K562 (cell line): ENCODE data around the gene FAM114A1. TPM values are rescaled to one million over a fixed set of nuclear protein-coding genes. Genes with fewer than 3 reads are reported as not detected.

Experiments
- ARID1B ChIP-seq: fragments of 450-650 bp; IDR thresholded peaks from 2 replicates; pipeline ENCODE4 v1.6.1; 2016; ENCODE audit warnings: antibody characterized with exemption, mild to moderate bottlenecking, inconsistent platforms
- ARNT ChIP-seq, 2 experiments: fragments of 450-650 bp; IDR thresholded peaks; 2 replicates each; pipeline ENCODE4 v1.6.1; 2016; ENCODE audit warnings: mild to moderate bottlenecking in 1 of 2
- FOXJ2 ChIP-seq: fragments of 200-800 bp; sonication (Bioruptor generic); IDR thresholded peaks from 2 replicates; pipeline ENCODE4 v1.6.1; 2016; ENCODE audit warnings: missing genetic modification characterization, missing compliant biosample characterization
- FOXK2 ChIP-seq, 2 experiments: fragments of 450-650 bp; IDR thresholded peaks in 1 of 2; conservative IDR thresholded peaks in 1 of 2; 2 replicates each; pipeline ENCODE4 v1.6.1; 2016; ENCODE audit warnings: low read depth in 2 of 2, mild to moderate bottlenecking in 1 of 2
- HNRNPUL1 ChIP-seq: fragments of 200-400 bp; formaldehyde crosslinking; IDR thresholded peaks from 2 replicates; pipeline ENCODE4 v1.6.1; 2017; ENCODE audit warnings: low read length
- MAFF ChIP-seq: IDR thresholded peaks from 2 replicates; pipeline ENCODE4 v1.6.1; 2012; ENCODE audit warnings: low read length, improper control_type of control experiment
- MECOM ChIP-seq: fragments of 250-450 bp; sonication (Bioruptor Pico); IDR thresholded peaks from 2 replicates; pipeline ENCODE4 v1.8.0; 2022; ENCODE audit warnings: inconsistent platforms
- NKRF ChIP-seq: fragments of 450-650 bp; IDR thresholded peaks from 2 replicates; pipeline ENCODE4 v1.6.1; 2016; ENCODE audit warnings: borderline replicate concordance
- SETDB1 ChIP-seq: IDR thresholded peaks from one replicate; pipeline ENCODE4 v1.6.1; 2012; ENCODE audit warnings: low read length, control low read depth, inconsistent platforms
- ZC3H4 ChIP-seq: sonication (generic); formaldehyde crosslinking; IDR thresholded peaks from 2 replicates; pipeline ENCODE4 v1.9.0; 2021; ENCODE audit warnings: missing genetic modification reagents, borderline replicate concordance
- polyA plus RNA-seq, 8 experiments: library from polyadenylated mRNA; depleted of rRNA in 4 of 8; stranded (reverse) in 5 of 8; unstranded in 3 of 8; fragments of >200 nt; fragmentation: Nextera tagmentation in 2 of 8; fragmentation: Illumina TruSeq in 1 of 8; extraction: Ambion mirVana in 2 of 8; extraction: Trizol in 1 of 8; gene quantifications; 2 replicates each; pipeline versions ENCODE4 v1.2.1 to v1.2.3, GENCODE V29; 2011 to 2014; ENCODE audit warnings: inconsistent platforms in 1 of 8, missing spikeins in 1 of 8
- total RNA-seq, 7 experiments: library from RNA; depleted of rRNA in 6 of 7; stranded (reverse); fragments of >200 nt in 6 of 7; fragmentation: Illumina TruSeq in 2 of 7; extraction: Trizol in 2 of 7; gene quantifications; 2 replicates each; pipeline versions ENCODE4 v1.2.1 to v1.2.3, GENCODE V29; 2011 to 2021; ENCODE audit warnings: low replicate concordance in 1 of 7
- TF ChIP-seq, protein P1 (sequence below), 2 experiments: fragments of 450-650 bp in 1 of 2; sonication (generic) in 1 of 2; formaldehyde crosslinking in 1 of 2; IDR thresholded peaks in 1 of 2; conservative IDR thresholded peaks in 1 of 2; 2 replicates each; pipeline versions ENCODE4 v1.6.1 to v1.8.1; 2016 to 2023; ENCODE audit warnings: mild to moderate bottlenecking in 2 of 2, moderate library complexity in 2 of 2, inconsistent platforms in 1 of 2, missing genetic modification reagents in 1 of 2
- TF ChIP-seq, protein P2 (sequence below): fragments of 450-650 bp; IDR thresholded peaks from 2 replicates; pipeline ENCODE4 v1.6.1; 2017; ENCODE audit warnings: antibody characterized with exemption, mild to moderate bottlenecking

FAM114A1 gene
- total and polyA plus RNA-seq, 9 of the 15 experiments (the other 6 are each of a cell fraction or from before 2014, with no cell fraction given): 1.8 to 12.0 (median 4.3) TPM

GRCh38 chr4:38872620-38873019 lies 5.0 kb downstream of the FAM114A1 start (continued):
- TF ChIP-seq NKRF (no peak), SETDB1 (no peak), MAFF (peak; percentile 59), HNRNPUL1 (no peak), ARNT (IDR thresholded peaks at IDR 0.05) (no peak), FOXK2 (conservative IDR thresholded peaks at IDR 0.05 in 1 of 2, IDR thresholded peaks at IDR 0.05 in 1 of 2; ENCODE audit: low read depth in 2 of 2) (peak; percentile 85 to 91), ZC3H4 (CRISPR knock-in tag) (no peak), MECOM (no peak), FOXJ2 (tag) (peak; percentile 74), ARID1B (no peak)
- TF ChIP-seq, protein P1, sequence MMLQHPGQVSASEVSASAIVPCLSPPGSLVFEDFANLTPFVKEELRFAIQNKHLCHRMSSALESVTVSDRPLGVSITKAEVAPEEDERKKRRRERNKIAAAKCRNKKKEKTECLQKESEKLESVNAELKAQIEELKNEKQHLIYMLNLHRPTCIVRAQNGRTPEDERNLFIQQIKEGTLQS (IDR thresholded peaks at IDR 0.05): peak; percentile 37
- TF ChIP-seq, protein P1 (CRISPR knock-in tag; conservative IDR thresholded peaks at IDR 0.05): no peak
- TF ChIP-seq, protein P2, sequence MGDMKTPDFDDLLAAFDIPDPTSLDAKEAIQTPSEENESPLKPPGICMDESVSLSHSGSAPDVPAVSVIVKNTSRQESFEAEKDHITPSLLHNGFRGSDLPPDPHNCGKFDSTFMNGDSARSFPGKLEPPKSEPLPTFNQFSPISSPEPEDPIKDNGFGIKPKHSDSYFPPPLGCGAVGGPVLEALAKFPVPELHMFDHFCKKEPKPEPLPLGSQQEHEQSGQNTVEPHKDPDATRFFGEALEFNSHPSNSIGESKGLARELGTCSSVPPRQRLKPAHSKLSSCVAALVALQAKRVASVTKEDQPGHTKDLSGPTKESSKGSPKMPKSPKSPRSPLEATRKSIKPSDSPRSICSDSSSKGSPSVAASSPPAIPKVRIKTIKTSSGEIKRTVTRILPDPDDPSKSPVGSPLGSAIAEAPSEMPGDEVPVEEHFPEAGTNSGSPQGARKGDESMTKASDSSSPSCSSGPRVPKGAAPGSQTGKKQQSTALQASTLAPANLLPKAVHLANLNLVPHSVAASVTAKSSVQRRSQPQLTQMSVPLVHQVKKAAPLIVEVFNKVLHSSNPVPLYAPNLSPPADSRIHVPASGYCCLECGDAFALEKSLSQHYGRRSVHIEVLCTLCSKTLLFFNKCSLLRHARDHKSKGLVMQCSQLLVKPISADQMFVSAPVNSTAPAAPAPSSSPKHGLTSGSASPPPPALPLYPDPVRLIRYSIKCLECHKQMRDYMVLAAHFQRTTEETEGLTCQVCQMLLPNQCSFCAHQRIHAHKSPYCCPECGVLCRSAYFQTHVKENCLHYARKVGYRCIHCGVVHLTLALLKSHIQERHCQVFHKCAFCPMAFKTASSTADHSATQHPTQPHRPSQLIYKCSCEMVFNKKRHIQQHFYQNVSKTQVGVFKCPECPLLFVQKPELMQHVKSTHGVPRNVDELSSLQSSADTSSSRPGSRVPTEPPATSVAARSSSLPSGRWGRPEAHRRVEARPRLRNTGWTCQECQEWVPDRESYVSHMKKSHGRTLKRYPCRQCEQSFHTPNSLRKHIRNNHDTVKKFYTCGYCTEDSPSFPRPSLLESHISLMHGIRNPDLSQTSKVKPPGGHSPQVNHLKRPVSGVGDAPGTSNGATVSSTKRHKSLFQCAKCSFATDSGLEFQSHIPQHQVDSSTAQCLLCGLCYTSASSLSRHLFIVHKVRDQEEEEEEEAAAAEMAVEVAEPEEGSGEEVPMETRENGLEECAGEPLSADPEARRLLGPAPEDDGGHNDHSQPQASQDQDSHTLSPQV: 0 out of 2 replicates have a peak, but pooled peaks have one; percentile 33
